Measurements from ENCODE around the gene CALML4. TPM values are rescaled to one million over a fixed set of nuclear protein-coding genes. Genes with fewer than 3 reads are reported as not detected.

The CALML4 gene
- total RNA-seq, 1 donor from 2014 or later, result 0.91 TPM

GRCh38 chr15:68206711-68207151 lies 1.6 kb upstream of the CALML4 start:
- peaks cover 6% of the 10 kb centered on the region for H3K4me1 Mint-ChIP-seq (ENCODE audit: low read depth, unreplicated experiment)
- FAIRE-seq (no peak), DNase-seq (ENCODE audit: low read depth) (no peak)
- H3K27me3 ChIP-seq (ENCODE audit: insufficient read depth, low read length), result no peaks in the 10 kb centered on the region
- H3K9me3 Mint-ChIP-seq (ENCODE audit: unreplicated experiment), result no peaks in the 10 kb centered on the region
- peaks cover 3% of the 10 kb centered on the region for H3K79me2 ChIP-seq (ENCODE audit: insufficient read depth, low read length)
- no peak overlapping the region for H2AFZ ChIP-seq (ENCODE audit: low read depth, low read length)
- H3K9ac ChIP-seq (ENCODE audit: low read length), result no peak overlapping the region
- H3K36me3 ChIP-seq (ENCODE audit: insufficient read depth, low read length), result no peaks in the 10 kb centered on the region
- no peak overlapping the region for H3K4me3 Mint-ChIP-seq (ENCODE audit: unreplicated experiment)
- no peak overlapping the region for H3K27ac Mint-ChIP-seq (ENCODE audit: unreplicated experiment)
- H3K4me1 ChIP-seq (ENCODE audit: insufficient read depth, low read length), result peaks cover 13% of the 10 kb centered on the region
- H3K4me3 ChIP-seq (ENCODE audit: insufficient read depth, low read depth, low read length), result no peak overlapping the region
- H3K4me2 ChIP-seq (ENCODE audit: low read length), result no peak overlapping the region
- no peaks in the 10 kb centered on the region for H3K9me3 ChIP-seq (ENCODE audit: insufficient read depth, low read depth, low read length)
- TF ChIP-seq CTCF (IDR thresholded peaks at IDR 0.05; ENCODE audit: insufficient read depth, low read depth, low read length) (no peak), EZH2 (IDR thresholded peaks at IDR 0.05; ENCODE audit: insufficient read depth, low read length) (no peak)
- H3K27ac ChIP-seq (ENCODE audit: low read depth, low read length), result no peak overlapping the region
- peaks cover 2% of the 10 kb centered on the region for H3K36me3 Mint-ChIP-seq (ENCODE audit: low read depth, unreplicated experiment)
- H3K27me3 Mint-ChIP-seq (ENCODE audit: low read depth, unreplicated experiment), result no peaks in the 10 kb centered on the region
- peaks cover 23% of the 10 kb centered on the region for H4K20me1 ChIP-seq (ENCODE audit: insufficient read depth, low read length)

DNA sequence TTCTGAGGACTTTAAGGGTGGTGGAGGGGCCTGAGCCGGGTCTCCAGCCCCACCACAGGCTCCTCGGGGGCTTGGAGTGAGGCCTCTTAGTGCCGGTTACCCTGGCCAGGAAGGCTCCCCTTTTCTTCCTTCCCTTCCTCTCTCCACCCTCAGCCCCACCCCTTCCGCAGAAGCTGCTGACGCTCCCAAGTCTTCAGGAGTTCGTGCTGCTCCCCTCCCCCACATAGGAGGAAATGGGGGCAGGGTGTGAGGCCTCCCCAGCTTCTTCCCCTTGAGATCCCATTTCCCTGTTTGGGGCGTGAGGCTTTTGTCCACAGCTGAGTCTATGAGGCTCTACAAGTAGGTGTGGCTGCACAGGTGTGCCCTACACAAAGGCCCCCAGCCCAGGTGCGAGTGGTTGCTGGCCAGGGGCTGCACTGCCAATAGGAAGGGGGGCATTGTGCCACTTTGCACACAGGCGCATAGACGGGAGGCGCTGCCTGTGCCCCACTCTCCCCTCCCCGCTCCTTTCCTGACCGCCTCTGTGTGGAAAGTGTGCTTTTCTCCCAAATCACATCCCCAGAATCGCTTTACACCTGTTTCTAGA lies 915 bp upstream of the CALML4 start:
- no peaks in the 10 kb centered on the region for H3K36me3 ChIP-seq (ENCODE audit: insufficient read depth, low read length)
- H3K27me3 ChIP-seq (ENCODE audit: insufficient read depth, low read length), result no peaks in the 10 kb centered on the region
- H2AFZ ChIP-seq (ENCODE audit: low read depth, low read length), result no peak overlapping the region
- no peak overlapping the region for H3K27ac ChIP-seq (ENCODE audit: low read depth, low read length)
- peaks cover 13% of the 10 kb centered on the region for H3K4me1 ChIP-seq (ENCODE audit: insufficient read depth, low read length)
- Mint-ChIP-seq H3K27me3 (ENCODE audit: low read depth, unreplicated experiment) (no peaks in the 10 kb centered on the region), H3K27ac (ENCODE audit: unreplicated experiment) (no peak overlapping the region), H3K4me1 (ENCODE audit: low read depth, unreplicated experiment) (peaks cover 10% of the 10 kb centered on the region), H3K4me3 (ENCODE audit: unreplicated experiment) (no peak overlapping the region), H3K9me3 (ENCODE audit: unreplicated experiment) (no peaks in the 10 kb centered on the region), H3K36me3 (ENCODE audit: low read depth, unreplicated experiment) (peaks cover 2% of the 10 kb centered on the region)
- H3K4me2 ChIP-seq (ENCODE audit: low read length), result no peak overlapping the region
- no peak overlapping the region for H3K9ac ChIP-seq (ENCODE audit: low read length)
- FAIRE-seq (no peak), DNase-seq (ENCODE audit: low read depth) (no peak)
- H3K4me3 ChIP-seq (ENCODE audit: insufficient read depth, low read depth, low read length), result no peak overlapping the region
- peaks cover 17% of the 10 kb centered on the region for H4K20me1 ChIP-seq (ENCODE audit: insufficient read depth, low read length)
- no peaks in the 10 kb centered on the region for H3K9me3 ChIP-seq (ENCODE audit: insufficient read depth, low read depth, low read length)
- TF ChIP-seq EZH2 (IDR thresholded peaks at IDR 0.05; ENCODE audit: insufficient read depth, low read length) (no peak), CTCF (IDR thresholded peaks at IDR 0.05; ENCODE audit: insufficient read depth, low read depth, low read length) (no peak)
- no peaks in the 10 kb centered on the region for H3K79me2 ChIP-seq (ENCODE audit: insufficient read depth, low read length)

- Histone ChIP-seq H3K9me3 (ENCODE audit: insufficient read depth, low read depth, low read length) (no peaks in the 10 kb centered on the region), H3K4me3 (ENCODE audit: insufficient read depth, low read depth, low read length) (no peak overlapping the region), H3K27me3 (ENCODE audit: insufficient read depth, low read length) (no peaks in the 10 kb centered on the region), H3K36me3 (ENCODE audit: insufficient read depth, low read length) (no peaks in the 10 kb centered on the region), H3K4me1 (ENCODE audit: insufficient read depth, low read length) (peaks cover 11% of the 10 kb centered on the region), H3K27ac (ENCODE audit: low read depth, low read length) (no peak overlapping the region), H3K79me2 (ENCODE audit: insufficient read depth, low read length) (no peaks in the 10 kb centered on the region), H4K20me1 (ENCODE audit: insufficient read depth, low read length) (peaks cover 14% of the 10 kb centered on the region), H3K4me2 (ENCODE audit: low read length) (no peak overlapping the region), H3K9ac (ENCODE audit: low read length) (no peak overlapping the region), H2AFZ (ENCODE audit: low read depth, low read length) (no peak overlapping the region)
- Mint-ChIP-seq H3K36me3 (ENCODE audit: low read depth, unreplicated experiment) (peaks cover 2% of the 10 kb centered on the region), H3K4me3 (ENCODE audit: unreplicated experiment) (no peak overlapping the region), H3K27me3 (ENCODE audit: low read depth, unreplicated experiment) (no peaks in the 10 kb centered on the region), H3K27ac (ENCODE audit: unreplicated experiment) (no peak overlapping the region), H3K9me3 (ENCODE audit: unreplicated experiment) (no peaks in the 10 kb centered on the region), H3K4me1 (ENCODE audit: low read depth, unreplicated experiment) (peaks cover 10% of the 10 kb centered on the region)
- FAIRE-seq (no peak), DNase-seq (ENCODE audit: low read depth) (no peak)
- no peak for TF ChIP-seq EZH2 (IDR thresholded peaks at IDR 0.05; ENCODE audit: insufficient read depth, low read length)
- TF ChIP-seq CTCF (IDR thresholded peaks at IDR 0.05; ENCODE audit: insufficient read depth, low read depth, low read length), result no peak
Observed at GRCh38 chr15:68205558-68205944, 419 bp upstream of the CALML4 start.
